H9 (cell line): ENCODE measurements around the gene STX1A. TPM values are rescaled to one million over a fixed set of nuclear protein-coding genes. Genes with fewer than 3 reads are reported as not detected.

Experiments
- DNase-seq: peaks from one replicate; pipeline ENCODE4 v3.0.0-alpha.2; 2017
- H2AFZ ChIP-seq: one replicate; pipeline ENCODE4 v1.6.1; 2013; ENCODE audit warnings: mild to moderate bottlenecking, low read length, control low read depth, moderate library complexity
- H2AK5ac ChIP-seq: 2 replicates; pipeline ENCODE4 v1.6.1; 2013; ENCODE audit warnings: low read length, control low read depth, mixed read lengths; ENCODE audit not compliant: insufficient read length
- H2BK120ac ChIP-seq: one replicate; pipeline ENCODE4 v1.6.1; 2013; ENCODE audit warnings: low read depth, mild to moderate bottlenecking, low read length, control low read depth, inconsistent platforms; ENCODE audit not compliant: poor library complexity, severe bottlenecking
- H2BK12ac ChIP-seq: 2 replicates; pipeline ENCODE4 v1.6.1; 2013; ENCODE audit warnings: low read length, control low read depth, mixed read lengths, low read depth; ENCODE audit not compliant: insufficient read length
- H2BK15ac ChIP-seq: 2 replicates; pipeline ENCODE4 v1.6.1; 2013; ENCODE audit warnings: low read depth, low read length, control low read depth
- H2BK20ac ChIP-seq: one replicate; pipeline ENCODE4 v1.6.1; 2013; ENCODE audit warnings: low read depth, mild to moderate bottlenecking, low read length, control low read depth, inconsistent platforms; ENCODE audit not compliant: poor library complexity, severe bottlenecking
- H2BK5ac ChIP-seq: 2 replicates; pipeline ENCODE4 v1.6.1; 2013; ENCODE audit warnings: low read length, control low read depth, mixed read lengths; ENCODE audit not compliant: insufficient read length
- H3K14ac ChIP-seq: 2 replicates; pipeline ENCODE4 v1.6.1; 2013; ENCODE audit warnings: low read length, control low read depth; ENCODE audit not compliant: insufficient read depth
- H3K18ac ChIP-seq: 2 replicates; pipeline ENCODE4 v1.6.1; 2013; ENCODE audit warnings: low read depth, mild to moderate bottlenecking, mixed read lengths, low read length, control low read depth; ENCODE audit not compliant: insufficient read length
- H3K23ac ChIP-seq: 2 replicates; pipeline ENCODE4 v1.6.1; 2013; ENCODE audit warnings: low read length, control low read depth, mixed read lengths, low read depth; ENCODE audit not compliant: insufficient read length
- H3K23me2 ChIP-seq: 2 replicates; pipeline ENCODE4 v1.6.1; 2013; ENCODE audit warnings: low read depth, mild to moderate bottlenecking, mixed read lengths, low read length, control low read depth; ENCODE audit not compliant: insufficient read length, poor library complexity, severe bottlenecking
- H3K27ac ChIP-seq: 2 replicates; pipeline ENCODE4 v1.5.1; 2013; ENCODE audit warnings: low read length, control low read depth, mixed read lengths, low read depth; ENCODE audit not compliant: insufficient read length
- H3K27me3 ChIP-seq: 2 replicates; pipeline ENCODE4 v1.6.1; 2013; ENCODE audit warnings: low read length, control low read depth, inconsistent platforms; ENCODE audit not compliant: insufficient read depth
- H3K4ac ChIP-seq: 2 replicates; pipeline ENCODE4 v1.6.1; 2013; ENCODE audit warnings: low read depth, mild to moderate bottlenecking, control low read depth, inconsistent platforms, low read length, moderate library complexity
- H3K4me1 ChIP-seq: 2 replicates; pipeline ENCODE4 v1.6.1; 2013; ENCODE audit warnings: low read length, control low read depth, inconsistent platforms; ENCODE audit not compliant: insufficient read depth
- H3K4me2 ChIP-seq: 2 replicates; pipeline ENCODE4 v1.6.1; 2013; ENCODE audit warnings: low read length, control low read depth, mixed read lengths; ENCODE audit not compliant: insufficient read length, insufficient read depth
- H3K56ac ChIP-seq: 2 replicates; pipeline ENCODE4 v1.6.1; 2013; ENCODE audit warnings: low read depth, mild to moderate bottlenecking, mixed read lengths, low read length, control low read depth; ENCODE audit not compliant: insufficient read length
- H3K79me1 ChIP-seq: 2 replicates; pipeline ENCODE4 v1.6.1; 2013; ENCODE audit warnings: low read depth, mild to moderate bottlenecking, moderate library complexity, low read length, control low read depth, inconsistent platforms; ENCODE audit not compliant: insufficient read depth, poor library complexity, severe bottlenecking
- H3K79me2 ChIP-seq: 2 replicates; pipeline ENCODE4 v1.6.1; 2013; ENCODE audit warnings: low read length, control low read depth, inconsistent platforms; ENCODE audit not compliant: insufficient read depth
- H3K9ac ChIP-seq: 2 replicates; pipeline ENCODE4 v1.6.1; 2013; ENCODE audit warnings: low read length, control low read depth, mixed read lengths; ENCODE audit not compliant: insufficient read length; ENCODE audit errors: extremely low read depth
- H3K9me3 ChIP-seq: one replicate; pipeline ENCODE4 v1.6.1; 2013; ENCODE audit warnings: low read depth, low read length, inconsistent platforms; ENCODE audit not compliant: control insufficient read depth
- H3T11ph ChIP-seq: one replicate; pipeline ENCODE4 v1.6.1; 2013; ENCODE audit warnings: mild to moderate bottlenecking, low read length, control low read depth, inconsistent platforms
- H4K20me1 ChIP-seq: one replicate; pipeline ENCODE4 v1.6.1; 2013; ENCODE audit not compliant: control insufficient read depth, insufficient read length, insufficient read depth
- H4K5ac ChIP-seq: 2 replicates; pipeline ENCODE4 v1.6.1; 2013; ENCODE audit warnings: low read depth, mild to moderate bottlenecking, mixed read lengths, low read length, control low read depth; ENCODE audit not compliant: insufficient read length
- H4K8ac ChIP-seq: replicated peaks from 2 replicates; pipeline ENCODE4 v1.6.1; 2013; ENCODE audit warnings: low read length, control low read depth, mixed read lengths, low read depth; ENCODE audit not compliant: insufficient read length
- H4K91ac ChIP-seq: 2 replicates; pipeline ENCODE4 v1.6.1; 2013; ENCODE audit warnings: low read depth, mild to moderate bottlenecking, moderate library complexity, mixed read lengths, low read length, control low read depth; ENCODE audit not compliant: insufficient read length
- H3K27ac Mint-ChIP-seq, 3 experiments: 2 replicates in 2 of 3; 3 replicates in 1 of 3; pipeline ENCODE4 v1.8.0; 2020 to 2021; ENCODE audit warnings: mixed read lengths in 3 of 3, mild to moderate bottlenecking in 1 of 3, moderate library complexity in 1 of 3
- H3K27me3 Mint-ChIP-seq: 2 replicates; pipeline ENCODE4 v1.8.0; 2021; ENCODE audit warnings: low read depth, mild to moderate bottlenecking, moderate library complexity, mixed read lengths
- H3K36me3 Mint-ChIP-seq, 3 experiments: 2 replicates in 2 of 3; 3 replicates in 1 of 3; pipeline ENCODE4 v1.8.0; 2020 to 2021; ENCODE audit warnings: low read depth in 3 of 3, mixed read lengths in 3 of 3; ENCODE audit not compliant: insufficient read depth in 1 of 3
- H3K4me1 Mint-ChIP-seq, 2 experiments: 2 replicates each; pipeline ENCODE4 v1.8.0; 2020; ENCODE audit warnings: mixed read lengths in 2 of 2
- H3K4me3 Mint-ChIP-seq, 2 experiments: 2 replicates in 1 of 2; 3 replicates in 1 of 2; pipeline ENCODE4 v1.8.0; 2020 to 2021; ENCODE audit warnings: mild to moderate bottlenecking in 2 of 2, mixed read lengths in 2 of 2, moderate library complexity in 1 of 2
- H3K9me3 Mint-ChIP-seq, 2 experiments: 2 replicates in 1 of 2; 3 replicates in 1 of 2; pipeline ENCODE4 v1.8.0; 2020; ENCODE audit warnings: mild to moderate bottlenecking in 2 of 2, mixed read lengths in 2 of 2, moderate library complexity in 1 of 2
- WGBS: extraction: QIAGEN DNeasy Blood & Tissue Kit; methylation state at CpG from one replicate; pipeline ENCODE4 v1.1.7; 2013; ENCODE audit warnings: missing lambda C conversion rate, low lambda C conversion rate, mixed read lengths; ENCODE audit not compliant: insufficient read length; ENCODE audit errors: extremely low coverage; 5-methylcytosine and 5-hydroxymethylcytosine counted together
- total RNA-seq: library from RNA; stranded (reverse); gene quantifications from 2 replicates; pipeline ENCODE4 v1.2.1, GENCODE V29; 2021
- TF ChIP-seq, protein P1 (sequence below): fragments of 200-600 bp; sonication (generic); conservative IDR thresholded peaks from 3 replicates; pipeline ENCODE4 v1.8.0; 2021; ENCODE audit warnings: antibody characterized with exemption, mild to moderate bottlenecking

The STX1A gene
- total RNA-seq, 1 experiment from 2014 or later: 10.1 TPM

GRCh38 chr7:73723813-73724212, 4.3 kb upstream of the STX1A start:
- Histone ChIP-seq H4K20me1 (no peaks in the 10 kb centered on the region), H3K4me2 (no peak overlapping the region), H3K27ac (no peak overlapping the region), H3K56ac (no peak overlapping the region), H3K4me1 (no peaks in the 10 kb centered on the region), H2BK5ac (no peak overlapping the region), H2AK5ac (no peak overlapping the region), H2AFZ (no peak overlapping the region), H3K23me2 (peaks cover 6% of the 10 kb centered on the region), H2BK120ac (no peak overlapping the region), H3K14ac (no peak overlapping the region), H2BK12ac (no peak overlapping the region), H3K18ac (no peak overlapping the region), H3K23ac (no peak overlapping the region), H2BK15ac (no peak overlapping the region), H4K91ac (no peak overlapping the region), H3K9ac (no peak overlapping the region), H3T11ph (no peak overlapping the region), H4K8ac (no peak overlapping the region), H2BK20ac (no peak overlapping the region), H3K9me3 (no peaks in the 10 kb centered on the region), H3K79me2 (no peaks in the 10 kb centered on the region), H4K5ac (no peak overlapping the region), H3K4ac (no peak overlapping the region), H3K79me1 (no peaks in the 10 kb centered on the region), H3K27me3 (no peaks in the 10 kb centered on the region; the same call in 1 of the 2 replicates)
- DNase-seq: no peak
- Mint-ChIP-seq H3K4me3 (no peak overlapping the region), H3K27me3 (peaks cover 28% of the 10 kb centered on the region), H3K27ac (no peak overlapping the region), H3K9me3 (no peaks in the 10 kb centered on the region; a peak in 1 of 5 replicates), H3K4me1 (peaks cover 5 to 13% of the 10 kb centered on the region in 2 experiments; a peak in 3 of 4 replicates), H3K36me3 (no peaks in the 10 kb centered on the region; a peak in 1 of 7 replicates)
- no CpG with 5 or more reads among the region's 3 CpGs for WGBS
- TF ChIP-seq, protein P1, sequence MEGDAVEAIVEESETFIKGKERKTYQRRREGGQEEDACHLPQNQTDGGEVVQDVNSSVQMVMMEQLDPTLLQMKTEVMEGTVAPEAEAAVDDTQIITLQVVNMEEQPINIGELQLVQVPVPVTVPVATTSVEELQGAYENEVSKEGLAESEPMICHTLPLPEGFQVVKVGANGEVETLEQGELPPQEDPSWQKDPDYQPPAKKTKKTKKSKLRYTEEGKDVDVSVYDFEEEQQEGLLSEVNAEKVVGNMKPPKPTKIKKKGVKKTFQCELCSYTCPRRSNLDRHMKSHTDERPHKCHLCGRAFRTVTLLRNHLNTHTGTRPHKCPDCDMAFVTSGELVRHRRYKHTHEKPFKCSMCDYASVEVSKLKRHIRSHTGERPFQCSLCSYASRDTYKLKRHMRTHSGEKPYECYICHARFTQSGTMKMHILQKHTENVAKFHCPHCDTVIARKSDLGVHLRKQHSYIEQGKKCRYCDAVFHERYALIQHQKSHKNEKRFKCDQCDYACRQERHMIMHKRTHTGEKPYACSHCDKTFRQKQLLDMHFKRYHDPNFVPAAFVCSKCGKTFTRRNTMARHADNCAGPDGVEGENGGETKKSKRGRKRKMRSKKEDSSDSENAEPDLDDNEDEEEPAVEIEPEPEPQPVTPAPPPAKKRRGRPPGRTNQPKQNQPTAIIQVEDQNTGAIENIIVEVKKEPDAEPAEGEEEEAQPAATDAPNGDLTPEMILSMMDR: no peak
